ENCODE measurements around the gene ST3GAL2. TPM values are rescaled to one million over a fixed set of nuclear protein-coding genes. Genes with fewer than 3 reads are reported as not detected.

The ST3GAL2 gene
- total and polyA plus RNA-seq, 2 of the 4 experiments (the other 2 are of a cell fraction) = 17.4 to 17.7 TPM

GRCh38 chr16:70345840-70346239 is 93.1 kb downstream of the ST3GAL2 start:
- TF ChIP-seq RAD21 (IDR thresholded peaks at IDR 0.05; ENCODE audit: low read length) = no peak
- TF ChIP-seq CHD1 (IDR thresholded peaks at IDR 0.05; ENCODE audit: low read depth, low read length) = no peak
- TF ChIP-seq MAFK (IDR thresholded peaks at IDR 0.05; ENCODE audit: low read depth, low read length) = no peak
- no peak for TF ChIP-seq USF2 (IDR thresholded peaks at IDR 0.05; ENCODE audit: low read depth, low read length)
- no peak for TF ChIP-seq MAZ (IDR thresholded peaks at IDR 0.05; ENCODE audit: borderline replicate concordance, low read depth, low read length)
- no peak for TF ChIP-seq RCOR1 (IDR thresholded peaks at IDR 0.05; ENCODE audit: insufficient replicate concordance, low read length)
- TF ChIP-seq ELK1 (IDR thresholded peaks at IDR 0.05; ENCODE audit: borderline replicate concordance, low read depth, low read length) = no peak
- no peak for TF ChIP-seq RFX5 (IDR thresholded peaks at IDR 0.05; ENCODE audit: low read depth, low read length)
- TF ChIP-seq MXI1 (IDR thresholded peaks at IDR 0.05; ENCODE audit: borderline replicate concordance, low read depth, low read length) = no peak
- TF ChIP-seq POLR2A (IDR thresholded peaks at IDR 0.05; ENCODE audit: low read depth, low read length) = no peak
- no peak for TF ChIP-seq SMC3 (IDR thresholded peaks at IDR 0.05; ENCODE audit: low read depth, low read length)
- no peak for TF ChIP-seq NFE2L2 (IDR thresholded peaks at IDR 0.05; ENCODE audit: low read depth, low read length)
- Histone ChIP-seq H2AK9ac (replicated peaks; ENCODE audit: low read depth, low read length, poor library complexity) (no peak overlapping the region), H3K27me3 (ENCODE audit: control insufficient read depth, insufficient read depth, low read length) (no peaks in the 10 kb centered on the region), H3K9me1 (ENCODE audit: insufficient read depth, low read length) (no peaks in the 10 kb centered on the region), H2BK20ac (ENCODE audit: low read depth, low read length) (no peak overlapping the region), H3K79me1 (ENCODE audit: low read depth in 1 of 2, low read length in 2 of 2) (peaks cover 17 to 44% of the 10 kb centered on the region in 2 experiments), H3K56ac (ENCODE audit: extremely low read depth, insufficient read depth, low read length) (no peak overlapping the region), H4K5ac (ENCODE audit: low read depth, low read length) (peak overlapping the region; percentile 99), H2AFZ (replicated peaks; ENCODE audit: low read length, poor library complexity) (no peak overlapping the region), H3K27ac (ENCODE audit: insufficient read depth, low read length) (no peak overlapping the region), H3K4me1 (ENCODE audit: control insufficient read depth, insufficient read depth, low read length) (no peaks in the 10 kb centered on the region), H2BK120ac (ENCODE audit: low read depth, low read length) (no peak overlapping the region), H3K14ac (replicated peaks; ENCODE audit: low read depth, low read length) (0 out of 2 replicates have a peak overlapping the region, but pooled peaks have one; percentile 7), H3K9me3 (ENCODE audit: control insufficient read depth, insufficient read depth, low read length) (no peaks in the 10 kb centered on the region), H2BK5ac (ENCODE audit: low read depth, low read length, poor library complexity, severe bottlenecking) (no peak overlapping the region), H4K20me1 (ENCODE audit: insufficient read depth, low read length) (peaks cover 5% of the 10 kb centered on the region), H3K4ac (ENCODE audit: low read depth, low read length) (peak overlapping the region; percentile 4; the same call in 1 of the 2 replicates), H2BK15ac (ENCODE audit: low read depth, low read length) (no peak overlapping the region), H3K18ac (ENCODE audit: low read depth, low read length) (no peak overlapping the region), H3K4me2 (ENCODE audit: low read depth, low read length) (peak overlapping the region; percentile 87), H3K36me3 (ENCODE audit: control insufficient read depth, insufficient read depth, low read length) (peaks cover 9% of the 10 kb centered on the region), H3K23ac (ENCODE audit: low read depth, low read length) (no peak overlapping the region), H3K4me3 (ENCODE audit: insufficient read depth, low read depth, low read length) (peak overlapping the region; percentile 95), H4K8ac (ENCODE audit: low read depth in 2 of 2, low read length in 2 of 2) (peak overlapping the region; percentile 82 to 87), H3K9ac (ENCODE audit: low read depth, low read length) (peak overlapping the region; percentile 49; the same call in 1 of the 2 replicates), H2AK5ac (ENCODE audit: low read depth, low read length) (peak overlapping the region; percentile 48; the same call in 1 of the 2 replicates), H4K91ac (ENCODE audit: insufficient read depth, low read depth, low read length) (no peak overlapping the region)
- 100% methylated on average over 3 of the region's 10 CpGs for WGBS, 2 experiments (ENCODE audit: extremely low coverage in 2 of 2, insufficient read length in 1 of 2)
- CTCF ChIA-PET = interaction anchor here (0.6 to 0.9 kb wide), 2 partner anchors 9 to 47 kb away, joined by 3 read pairs; no protein-coding TSS in a partner anchor
- dilution Hi-C loops (cut with HindIII; ENCODE audit: low sequenced_read_pairs, unreplicated experiment) = no loop called here
- DNase-seq = no peak
- no TSS peak for BruUV-seq (replicated peaks)
- POLR2A ChIA-PET (ENCODE audit: unreplicated experiment) = interaction anchor here (0.6 to 0.7 kb wide), 2 partner anchors 256 to 463 kb away, joined by 3 to 4 read pairs; no protein-coding TSS in a partner anchor
- intact Hi-C loops (cut with micrococcal nuclease) = no loop called here
- no peak for ATAC-seq (ENCODE audit: low read depth)
- in situ Hi-C loops (cut with MboI; ENCODE audit: low sequenced_read_pairs) = no loop called here

Data from IMR-90 (cell line).